ENCODE data around the gene RPL31.

RPL31 gene

DNA sequence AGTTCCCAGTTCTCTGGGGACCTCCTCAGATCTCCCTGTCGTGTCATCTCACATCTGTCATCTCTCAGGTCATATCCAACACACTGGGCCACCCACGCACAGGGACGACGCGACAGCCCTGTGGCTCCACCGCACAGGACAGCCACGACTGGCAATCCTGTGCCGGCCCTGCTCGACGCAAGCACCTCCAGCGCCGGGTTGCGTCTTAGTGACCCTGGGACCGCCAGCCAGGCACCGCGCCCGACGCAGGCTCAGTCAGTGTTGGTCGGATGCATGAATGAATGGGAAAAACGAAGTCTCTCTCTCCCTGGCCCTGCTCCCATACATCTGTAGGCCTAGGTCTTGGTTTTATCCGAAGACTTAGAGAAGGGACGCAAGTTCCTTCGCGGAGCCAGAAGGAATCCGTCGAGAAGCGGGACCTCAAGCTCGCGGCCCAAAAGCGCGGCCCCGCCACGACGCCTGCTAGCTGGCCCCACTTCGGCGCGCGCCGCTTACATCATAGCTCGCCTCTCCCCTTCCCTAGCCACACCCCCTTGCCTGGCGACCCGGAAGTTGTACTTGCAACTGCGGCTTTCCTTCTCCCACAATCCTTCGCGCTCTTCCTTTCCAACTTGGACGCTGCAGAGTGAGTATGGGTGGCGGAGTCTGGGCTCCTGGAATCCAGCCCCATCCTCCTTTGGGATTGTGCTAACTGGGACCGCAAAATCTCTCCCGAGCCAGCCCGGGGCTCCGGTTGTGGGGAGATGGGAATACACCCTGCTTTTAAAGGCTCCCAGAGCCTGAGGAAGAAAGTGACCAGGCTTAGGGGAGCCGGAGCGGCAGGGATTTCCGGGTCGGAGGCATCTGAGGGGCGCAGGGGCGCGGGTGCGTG lies at the start of gene RPL31:
TSS of gene RPL31 (plus strand) at position 599 of the 871 bp plus-strand sequence. CDS start 413 bp downstream, outside the sequence.
- peak; percentile 89 for DNase-seq

DNA sequence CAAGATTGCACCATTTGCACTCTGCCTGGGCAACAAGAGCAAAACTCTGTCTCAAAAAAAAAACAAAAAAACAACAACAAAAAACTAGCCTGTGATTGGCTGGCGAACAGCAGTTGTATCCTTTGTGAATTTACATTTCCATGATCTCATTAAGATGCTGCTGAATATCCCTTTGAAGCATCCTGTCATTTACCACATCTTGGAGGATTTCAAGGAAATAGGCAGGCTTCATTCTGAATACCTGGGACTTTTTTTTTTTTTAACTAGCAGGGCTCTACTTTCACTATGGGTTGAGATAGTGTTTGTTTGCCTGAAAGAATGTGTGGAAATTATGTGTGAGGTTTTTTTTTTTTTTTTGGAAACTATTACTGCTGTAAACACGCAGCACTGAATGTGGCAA lies 49.6 kb upstream of the RPL31 start:
- no peak for DNase-seq

DNA sequence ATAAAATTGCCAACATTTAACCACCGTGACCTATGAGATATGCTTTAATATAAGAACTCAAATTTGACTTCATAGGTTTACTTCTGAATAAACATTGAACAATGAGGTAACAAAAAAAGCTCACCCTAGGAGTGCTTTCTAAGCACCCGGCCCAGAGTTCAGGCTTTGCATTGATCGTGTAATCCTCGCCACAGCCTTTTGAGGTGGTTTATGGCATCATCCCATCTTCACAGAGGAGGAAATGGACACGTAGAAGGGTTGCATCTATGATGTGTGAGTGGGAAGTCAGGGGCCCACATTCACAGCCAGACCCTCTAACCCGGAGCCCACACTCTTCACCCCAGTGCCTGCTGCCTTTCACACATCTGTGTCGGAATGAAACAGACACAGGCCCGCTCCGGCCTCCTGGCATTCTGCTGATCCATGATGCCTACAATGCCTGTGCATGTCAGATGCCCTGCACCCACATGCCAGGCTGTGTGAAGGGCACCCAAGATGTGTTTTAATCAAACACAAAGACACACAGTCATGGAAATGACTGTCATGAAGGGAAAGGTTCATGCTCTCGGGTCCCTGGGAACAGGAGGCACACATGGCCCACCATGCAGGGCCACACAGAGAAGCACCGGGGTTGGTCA lies 48.6 kb upstream of the RPL31 start:
- DNase-seq = no peak

DNA sequence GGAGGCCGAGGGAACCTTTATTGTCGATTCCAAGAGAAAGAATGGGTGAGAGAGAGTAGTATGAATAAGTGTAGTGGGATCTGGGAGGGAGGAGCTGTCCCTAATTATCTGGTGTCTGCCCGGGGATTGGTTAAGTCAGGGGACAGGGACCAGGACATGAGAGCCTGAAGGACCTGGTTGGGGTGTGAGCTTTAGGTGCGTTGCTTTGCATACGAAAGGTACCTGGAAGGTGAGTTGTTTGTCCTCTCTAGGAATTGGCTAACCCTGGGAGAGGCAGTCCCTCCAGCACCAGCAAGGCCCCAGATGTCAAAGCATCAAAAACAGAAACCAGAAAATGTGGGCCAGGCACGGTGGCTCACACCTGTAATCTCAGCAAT lies 48.1 kb upstream of the RPL31 start:
- DNase-seq = no peak

DNA sequence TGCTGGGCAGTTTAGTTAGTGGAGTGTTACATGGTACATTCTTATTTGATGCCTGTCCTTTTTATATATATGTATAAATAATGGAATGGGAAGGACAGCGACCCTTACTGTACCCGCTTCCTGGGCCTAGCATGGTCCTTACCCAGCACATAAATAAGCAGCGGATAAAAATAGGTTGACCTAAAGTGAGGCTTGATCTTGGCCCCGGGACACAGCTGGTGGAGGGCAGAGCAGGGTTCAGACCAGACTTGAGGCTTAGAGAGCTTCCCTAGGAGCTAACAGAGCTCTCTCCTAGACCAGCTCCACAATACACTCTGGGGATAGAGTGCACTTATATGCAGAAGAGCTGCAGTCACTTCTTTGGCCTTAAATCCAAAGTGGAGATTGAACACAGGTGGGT lies 46.9 kb upstream of the RPL31 start:
- no peak for DNase-seq

DNA sequence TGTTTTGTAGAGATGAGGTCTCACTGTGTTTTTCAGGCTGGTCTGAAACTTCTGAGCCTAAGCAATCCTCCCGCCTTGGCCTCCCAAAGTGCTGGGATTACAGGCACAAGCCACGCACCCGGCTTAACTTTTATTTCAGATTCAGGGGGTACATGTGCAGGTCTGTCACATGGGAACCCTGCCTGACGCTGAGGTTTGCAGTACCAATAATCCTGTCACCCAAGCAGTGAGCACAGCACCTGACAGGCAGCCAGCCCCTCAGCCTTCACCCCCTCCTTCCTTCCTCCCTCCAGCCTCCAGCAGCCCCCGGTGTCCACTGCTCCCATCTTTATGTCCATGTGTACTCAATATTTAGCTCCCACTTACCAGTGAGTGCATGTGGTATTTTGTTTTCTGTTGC lies 46.0 kb upstream of the RPL31 start:
- no peak for DNase-seq

DNA sequence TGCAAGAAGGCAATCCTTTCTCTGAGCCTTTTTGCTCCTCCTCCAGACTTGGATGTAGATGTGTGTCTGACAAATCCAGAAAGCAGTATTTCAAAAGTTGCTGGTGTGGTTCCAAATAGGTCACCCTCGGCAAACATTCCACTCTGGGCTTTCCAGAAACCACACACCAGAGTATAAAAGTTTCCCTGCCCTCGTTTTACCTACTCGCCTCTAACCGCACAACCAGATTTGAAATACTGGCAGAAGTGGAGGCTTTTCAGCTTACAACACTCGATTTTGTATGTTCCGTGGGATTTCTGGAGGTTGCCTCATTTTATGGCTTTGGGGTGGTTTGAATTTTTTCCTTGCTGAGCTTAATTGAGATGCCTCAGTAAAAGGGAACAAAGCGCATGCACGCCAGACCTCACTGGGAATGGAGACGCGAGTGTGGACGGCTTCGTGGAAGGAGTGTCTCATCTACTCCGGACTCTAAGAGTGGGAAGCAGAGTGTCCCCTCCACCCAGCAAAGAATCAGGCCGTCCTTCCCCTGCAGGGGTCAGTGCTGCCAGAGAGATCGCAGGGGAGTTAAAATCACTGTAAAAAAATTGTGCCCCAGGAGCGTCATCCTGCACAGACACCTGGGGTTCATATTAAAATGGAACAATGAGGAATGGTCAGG lies 44.0 kb upstream of the RPL31 start:
- no peak for DNase-seq

DNA sequence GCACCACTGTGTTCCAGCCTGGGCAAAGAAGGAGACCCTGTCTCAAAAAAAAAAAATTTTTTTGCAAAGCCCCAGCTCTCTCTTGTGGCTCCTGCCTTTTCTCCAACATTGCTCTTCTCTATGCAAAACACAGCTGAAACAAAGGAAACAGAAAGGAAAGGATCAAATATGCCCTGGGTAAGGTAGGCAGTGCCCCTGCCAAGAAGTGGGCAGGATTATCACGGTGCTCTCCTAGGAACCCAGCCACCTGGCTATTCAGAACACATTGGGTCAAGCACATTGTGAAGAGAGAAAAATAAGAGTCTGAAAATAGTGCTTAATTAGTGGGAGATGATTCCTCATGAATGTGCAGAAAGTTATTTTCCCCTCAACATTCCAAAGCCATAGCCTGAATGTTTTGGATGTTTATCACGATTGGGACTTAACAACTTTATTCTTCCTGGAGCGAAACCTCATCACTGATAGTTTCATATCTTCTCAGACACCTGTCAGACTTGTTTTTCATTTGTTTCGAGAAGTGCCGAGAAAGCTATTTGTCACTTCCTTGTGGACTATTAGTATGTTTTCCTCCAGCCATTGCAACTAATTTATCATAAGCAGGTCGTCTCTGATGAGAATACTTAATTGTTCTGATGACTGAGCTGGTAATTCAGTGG lies 42.7 kb upstream of the RPL31 start:
- no peak for DNase-seq

DNA sequence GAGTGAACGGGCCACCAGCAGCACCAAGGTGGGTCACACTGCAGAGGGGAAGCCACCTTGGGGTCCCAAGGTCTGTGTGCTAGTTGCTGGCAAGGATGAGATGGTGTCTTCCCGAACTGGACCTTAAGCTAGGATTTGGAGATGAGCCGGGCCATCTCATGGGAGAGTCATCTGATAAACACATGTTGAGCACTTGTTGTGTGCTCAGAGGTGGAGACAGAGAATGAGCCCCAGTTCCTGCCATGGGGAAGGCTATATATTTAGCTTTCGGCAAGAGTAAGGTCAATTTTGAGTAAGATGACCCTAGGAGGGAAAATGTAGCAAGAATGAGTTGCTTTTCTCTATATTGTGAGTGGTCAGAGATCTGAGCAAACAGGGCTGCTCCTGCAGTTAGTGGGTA lies 41.4 kb upstream of the RPL31 start:
- DNase-seq = no peak

DNA sequence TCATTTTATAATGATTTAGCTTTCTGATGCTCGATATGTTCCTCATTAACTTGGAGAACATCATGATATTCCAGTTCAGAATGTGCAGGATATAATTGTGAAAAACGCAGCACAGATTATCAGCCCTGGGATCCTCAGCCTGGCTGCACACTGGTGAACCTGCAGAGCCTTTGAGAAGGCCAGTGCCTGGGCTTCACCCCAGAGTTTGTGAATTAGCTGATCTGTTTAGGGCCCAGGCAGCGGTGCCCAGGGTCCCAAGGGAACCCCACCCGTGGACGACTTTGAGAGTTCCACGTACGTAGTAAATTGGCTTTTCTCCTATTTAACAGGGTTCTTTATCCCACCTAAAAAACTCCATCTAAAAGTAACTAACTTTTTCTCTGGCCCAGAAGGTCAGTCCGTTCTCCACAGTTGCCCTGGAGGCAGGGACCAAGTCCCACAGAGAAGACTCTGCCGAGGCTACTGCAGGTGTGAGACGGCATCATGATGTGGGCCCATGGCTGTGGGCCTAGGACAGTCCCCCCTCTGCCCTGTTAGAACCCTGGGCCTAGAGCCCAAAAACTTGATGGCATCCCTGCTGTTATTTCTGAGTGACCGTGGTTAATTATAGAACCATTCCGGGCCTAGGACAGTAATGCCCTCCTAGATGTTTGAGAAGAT lies 39.6 kb upstream of the RPL31 start:
- DNase-seq = no peak

DNA sequence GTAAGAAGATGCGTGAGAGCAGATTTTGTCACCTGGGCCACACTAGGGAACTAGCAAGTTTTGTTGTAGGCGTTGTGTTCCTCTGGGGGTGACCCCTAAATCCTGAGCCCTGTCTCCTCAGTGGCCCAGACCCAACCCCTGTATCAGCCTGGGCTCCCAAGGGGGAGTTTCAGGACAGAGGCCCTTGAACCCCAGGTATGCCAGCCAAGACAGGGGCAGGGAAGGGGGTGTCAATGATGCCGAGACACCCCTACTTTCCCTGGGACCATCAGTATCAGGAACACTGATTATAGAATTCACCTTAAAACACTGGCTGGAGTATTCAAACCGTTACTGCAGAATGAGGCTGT lies 39.1 kb upstream of the RPL31 start:
- no peak for DNase-seq

DNA sequence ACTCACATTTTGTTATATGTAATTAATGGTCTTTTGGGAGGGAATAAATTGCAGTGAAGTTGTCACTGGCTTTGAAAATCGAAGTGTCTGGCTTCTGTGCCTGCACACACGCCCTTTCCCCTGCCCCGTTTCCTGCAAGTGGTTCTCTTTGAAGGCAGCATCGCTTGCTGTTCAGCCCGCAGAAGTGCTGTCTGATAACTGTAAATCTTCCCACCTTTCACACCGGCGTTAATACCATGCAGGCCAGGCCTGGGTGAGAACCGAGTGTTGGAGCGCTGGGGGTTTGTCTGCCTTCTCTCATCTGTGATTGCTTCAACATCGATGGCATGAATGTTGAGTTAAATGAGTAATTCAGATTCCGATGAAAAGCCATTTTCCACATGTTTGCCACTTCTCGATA lies 37.9 kb upstream of the RPL31 start:
- no peak for DNase-seq

DNA sequence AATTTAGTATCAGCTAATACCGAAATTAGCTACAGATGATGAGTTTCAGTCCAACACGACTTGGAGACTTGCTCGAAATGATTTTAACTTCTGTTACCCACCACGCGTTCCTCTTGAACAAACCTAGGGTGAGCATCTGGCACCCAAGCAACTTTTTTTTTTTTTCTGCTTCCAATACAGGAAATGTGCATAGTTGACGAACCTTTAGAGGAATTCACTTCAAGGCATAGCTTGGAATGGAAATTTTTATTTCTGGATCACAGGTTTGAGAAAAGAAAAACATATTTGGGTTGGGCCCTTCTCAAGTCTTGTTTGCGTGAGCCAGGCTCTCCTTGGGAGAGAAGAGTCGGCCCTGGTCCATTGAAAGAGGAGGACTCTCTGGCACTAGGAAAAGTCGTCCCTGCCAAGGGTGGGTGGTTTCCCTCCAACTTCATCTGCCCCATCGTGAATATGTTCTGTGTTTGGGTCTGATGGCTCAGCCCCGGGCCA lies 37.4 kb upstream of the RPL31 start:
- no peak for DNase-seq

DNA sequence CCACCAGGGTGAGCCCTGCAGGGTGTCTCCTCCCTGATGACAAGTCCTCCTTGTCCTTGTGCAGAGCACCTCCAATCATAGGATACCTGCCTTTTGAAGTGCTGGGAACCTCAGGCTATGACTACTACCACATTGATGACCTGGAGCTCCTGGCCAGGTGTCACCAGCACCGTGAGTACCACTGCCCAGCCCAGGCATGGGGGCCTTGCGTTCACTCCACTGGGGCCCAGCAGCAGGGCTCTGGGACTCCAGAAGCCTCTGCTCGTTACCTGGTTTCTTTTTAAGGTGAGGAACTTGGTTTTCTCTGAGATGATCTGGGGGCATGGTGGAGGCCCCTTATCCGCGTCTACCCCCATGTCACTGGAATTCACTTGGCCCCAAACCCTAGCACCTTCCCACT lies 36.5 kb upstream of the RPL31 start:
- DNase-seq = no peak

DNA sequence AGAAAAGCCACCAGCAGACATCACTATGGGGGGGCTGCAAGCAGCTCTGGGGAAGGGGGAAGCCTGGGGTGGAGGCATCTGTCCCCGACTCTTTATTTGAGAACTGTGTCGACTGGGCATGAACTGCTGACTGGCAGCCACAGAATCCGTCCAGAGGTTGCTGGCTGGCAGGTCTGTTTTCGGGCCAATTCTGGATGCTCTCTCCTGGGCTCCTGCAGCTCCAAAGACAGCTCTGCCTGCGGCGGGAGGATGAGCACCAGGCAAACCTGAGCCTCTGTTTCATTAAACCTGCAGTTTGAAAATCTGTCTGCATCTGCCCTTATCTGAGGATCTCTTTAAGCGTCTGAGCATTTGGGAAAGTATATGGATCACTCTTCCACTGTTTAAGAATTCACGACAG lies 34.4 kb upstream of the RPL31 start:
- DNase-seq = no peak

DNA sequence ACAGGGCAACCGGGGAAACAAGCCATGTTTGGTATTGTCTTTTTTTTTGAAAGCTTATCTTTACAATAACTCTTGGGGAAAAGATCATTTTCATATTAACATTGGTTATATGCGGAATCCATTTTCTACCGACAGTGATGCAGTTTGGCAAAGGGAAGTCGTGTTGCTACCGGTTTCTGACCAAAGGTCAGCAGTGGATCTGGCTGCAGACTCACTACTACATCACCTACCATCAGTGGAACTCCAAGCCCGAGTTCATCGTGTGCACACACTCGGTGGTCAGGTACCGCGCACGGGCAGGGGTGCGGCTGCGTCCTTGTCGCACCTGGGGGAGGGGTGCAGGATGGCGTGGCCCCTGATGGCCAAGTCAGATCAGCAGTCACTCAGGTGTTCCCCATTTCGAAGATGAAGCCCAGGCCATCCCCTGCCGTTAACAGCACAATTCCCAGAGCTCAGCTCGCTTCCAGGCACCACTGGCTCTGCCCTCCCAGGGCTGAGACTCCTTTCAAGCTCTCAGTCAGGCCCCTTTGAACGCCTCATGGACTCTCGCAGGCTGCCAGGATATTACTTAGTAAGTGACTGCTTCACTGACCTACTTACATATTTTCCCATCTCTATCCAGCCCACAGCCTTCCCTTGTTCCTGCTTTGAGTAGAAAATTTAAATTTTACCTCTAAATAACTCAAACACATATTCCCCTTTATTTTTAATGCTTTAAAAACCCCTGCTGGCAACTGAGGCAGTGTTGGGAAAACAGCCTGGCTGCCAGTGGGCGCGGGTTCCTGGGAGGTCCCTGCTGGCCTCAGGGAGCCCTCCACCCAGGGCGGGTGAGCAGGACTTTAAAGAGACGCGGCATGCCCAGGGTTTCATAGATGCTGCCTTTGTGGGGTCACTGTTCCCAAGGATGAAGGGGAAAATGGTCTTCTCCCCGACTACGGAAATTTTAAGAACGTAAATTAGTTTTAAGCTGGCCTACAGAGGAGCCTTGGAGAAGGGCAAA lies 33.6 kb upstream of the RPL31 start:
- DNase-seq = no peak

DNA sequence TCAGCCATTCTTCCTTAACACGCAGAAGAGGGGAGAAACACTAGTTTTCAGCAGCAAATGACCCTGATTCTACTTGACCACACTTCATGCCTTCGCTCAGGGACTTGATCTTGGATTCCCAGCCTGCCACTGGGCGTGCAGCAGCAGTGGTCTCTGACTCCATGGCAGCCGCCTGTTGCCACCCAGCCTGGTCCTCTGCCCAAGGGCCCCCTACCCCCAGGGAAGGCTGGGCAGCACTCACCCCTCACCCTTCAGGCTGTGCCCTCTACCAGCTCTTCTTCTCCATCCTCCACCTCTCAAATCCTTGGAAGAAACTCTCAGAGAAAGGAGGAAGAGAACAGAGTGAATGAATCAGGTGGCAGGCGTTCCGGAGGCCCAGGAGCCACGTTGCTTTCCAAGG lies 32.1 kb upstream of the RPL31 start:
- DNase-seq = no peak

DNA sequence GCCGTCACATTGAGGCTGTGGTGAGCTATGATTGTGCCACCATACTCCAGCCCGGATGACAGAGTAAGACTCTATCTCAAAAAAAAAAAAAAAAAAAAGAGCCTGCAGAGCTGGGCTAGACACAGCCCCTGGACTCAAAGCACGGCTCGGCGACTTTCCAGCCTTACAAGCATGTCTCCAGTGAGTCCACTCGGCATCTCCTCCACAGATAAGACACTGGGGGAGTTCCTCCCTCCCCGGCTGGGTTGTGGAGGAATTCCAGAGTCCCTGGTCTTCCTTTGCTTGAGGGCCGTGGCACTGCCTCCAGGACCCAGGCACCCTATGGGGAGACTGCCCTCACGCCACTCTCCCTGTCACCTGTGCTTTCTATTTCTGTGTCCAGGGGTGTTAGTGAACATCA lies 30.9 kb upstream of the RPL31 start:
- no peak for DNase-seq

DNA sequence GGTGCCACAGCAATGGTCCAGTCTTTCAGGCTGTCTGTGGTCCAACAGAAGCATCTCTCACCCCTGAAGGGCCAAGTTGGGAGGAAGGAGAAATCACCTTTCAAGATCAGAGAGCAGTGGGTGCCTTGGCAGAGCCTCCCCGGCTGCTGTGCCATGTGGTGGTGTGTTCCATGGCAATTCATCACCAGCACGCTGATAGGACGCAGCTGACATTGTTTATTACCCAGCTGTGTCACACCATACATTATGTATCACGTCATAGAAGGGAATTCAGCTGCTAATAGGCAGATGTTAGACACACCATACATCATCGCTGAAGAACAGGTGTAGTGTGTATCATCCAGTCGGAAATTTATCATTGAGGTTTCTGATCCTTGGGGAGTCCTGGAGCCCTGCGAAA lies 29.6 kb upstream of the RPL31 start:
- DNase-seq = no peak

DNA sequence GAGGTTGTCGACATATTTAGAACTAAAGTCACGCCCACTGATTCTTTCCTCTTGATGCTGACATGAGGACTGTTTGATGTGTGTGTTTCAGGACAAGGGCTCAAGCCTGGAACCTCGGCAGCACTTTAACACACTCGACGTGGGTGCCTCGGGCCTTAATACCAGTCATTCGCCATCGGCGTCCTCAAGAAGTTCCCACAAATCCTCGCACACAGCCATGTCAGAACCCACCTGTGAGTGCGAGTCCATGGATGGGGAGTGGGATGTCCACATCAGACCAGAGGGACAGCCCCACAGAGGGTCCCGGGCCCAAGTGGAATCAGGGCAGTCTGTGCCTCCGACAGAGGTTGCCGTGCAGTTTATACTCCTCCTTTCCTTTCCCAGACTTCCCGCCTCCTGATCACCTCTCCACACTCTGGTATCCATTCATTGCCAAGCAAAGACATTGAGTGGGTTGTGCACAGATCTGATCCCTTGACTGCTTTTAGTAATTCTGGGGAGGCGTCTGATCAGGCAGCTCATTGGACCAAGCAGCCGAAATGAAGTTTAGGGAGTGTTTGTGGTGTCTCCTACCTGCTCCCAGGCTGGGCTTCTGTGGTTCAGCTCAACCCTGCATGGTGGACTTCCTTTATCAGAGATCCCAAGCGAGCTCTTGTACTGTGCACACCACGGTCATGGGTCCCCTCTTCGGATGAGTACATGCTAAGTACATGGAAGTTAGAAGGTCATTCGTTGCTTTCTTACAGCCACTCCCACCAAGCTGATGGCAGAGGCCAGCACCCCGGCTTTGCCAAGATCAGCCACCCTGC lies 27.2 kb upstream of the RPL31 start:
- no peak for DNase-seq

DNA sequence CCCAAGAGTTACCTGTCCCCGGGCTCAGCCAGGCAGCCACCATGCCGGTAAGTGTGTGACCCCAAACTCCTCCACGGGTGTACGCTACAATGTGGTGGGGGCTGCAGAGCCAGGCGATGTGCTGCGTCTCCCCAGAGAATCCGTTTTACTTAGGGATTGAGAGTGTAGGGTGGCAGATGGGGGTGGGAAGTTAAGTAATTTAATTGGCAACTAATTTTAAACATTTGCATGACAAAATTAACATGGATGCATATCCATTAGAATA lies 26.6 kb upstream of the RPL31 start:
- DNase-seq = no peak
